Bronchial epithelial cell (primary cell): ENCODE results near the gene ARHGAP42. TPM values are rescaled to one million over a fixed set of nuclear protein-coding genes. Genes with fewer than 3 reads are reported as not detected.

ENCODE experiments used
- DNase-seq: peaks from one replicate; pipeline ENCODE4 v3.0.0-alpha.2; 2010; ENCODE audit warnings: low read depth
- FAIRE-seq: peaks from 2 replicates; lab custom pipeline; 2011; peaks lifted over from hg19 to GRCh38; lab: Jason Lieb, UNC
- H3K27me3 ChIP-seq: 2 replicates; pipeline ENCODE4 v1.5.1; 2011; ENCODE audit warnings: low read length; ENCODE audit not compliant: control insufficient read depth, insufficient read depth
- H3K36me3 ChIP-seq: 2 replicates; pipeline ENCODE4 v1.5.1; 2011; ENCODE audit warnings: low read length; ENCODE audit not compliant: control insufficient read depth, insufficient read depth
- H3K4me3 ChIP-seq: 2 replicates; pipeline ENCODE4 v1.5.1; 2011; ENCODE audit warnings: mild to moderate bottlenecking, low read depth, low read length, control low read depth
- CTCF ChIP-seq: IDR thresholded peaks from 2 replicates; pipeline ENCODE4 v1.5.1; 2011; ENCODE audit warnings: mild to moderate bottlenecking, moderate library complexity, low read length, control low read depth, inconsistent platforms; ENCODE audit not compliant: insufficient read depth, severe bottlenecking
- total RNA-seq: library from RNA; depleted of rRNA; stranded (reverse); fragments of >200 nt; gene quantifications from 2 replicates; pipeline ENCODE4 v1.2.1, GENCODE V29; 2014

Gene ARHGAP42
- total RNA-seq, 1 donor from 2014 or later, result 5.3 TPM

GRCh38 chr11:100667449-100667848 is 19.6 kb upstream of the ARHGAP42 start:
- H3K4me3 ChIP-seq, result no peak overlapping the region
- no peak for DNase-seq
- no peaks in the 10 kb centered on the region for H3K27me3 ChIP-seq
- no peak for TF ChIP-seq CTCF
- no peak for FAIRE-seq
- no peaks in the 10 kb centered on the region for H3K36me3 ChIP-seq

DNA sequence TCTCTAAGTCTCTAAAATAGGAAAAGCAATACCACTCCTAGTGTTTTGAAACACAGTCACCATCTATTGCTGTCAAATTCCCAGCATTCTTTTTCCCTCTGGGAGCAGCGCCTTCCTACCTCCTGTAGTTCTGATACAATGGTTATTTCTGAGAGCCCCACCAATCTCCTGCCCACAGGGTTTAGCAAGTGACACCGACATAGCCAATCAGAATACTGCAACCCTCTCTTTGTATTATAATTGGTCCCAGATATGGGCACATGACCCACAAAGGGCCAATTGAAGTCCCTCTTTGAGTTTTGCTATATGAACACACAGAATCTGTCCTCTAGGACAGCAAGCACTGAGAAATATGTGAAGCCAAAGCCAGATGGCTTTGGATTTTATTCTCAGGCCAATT is 16.9 kb upstream of the ARHGAP42 start:
- Histone ChIP-seq H3K36me3 (no peaks in the 10 kb centered on the region), H3K27me3 (no peaks in the 10 kb centered on the region), H3K4me3 (no peak overlapping the region)
- FAIRE-seq (no peak), DNase-seq (no peak)
- TF ChIP-seq CTCF, result no peak

- Histone ChIP-seq H3K27me3 (no peaks in the 10 kb centered on the region), H3K36me3 (no peaks in the 10 kb centered on the region), H3K4me3 (no peak overlapping the region)
- DNase-seq (no peak), FAIRE-seq (no peak)
- TF ChIP-seq CTCF, result no peak
Measured at GRCh38 chr11:100671471-100671870, 15.6 kb upstream of the ARHGAP42 start.

- H3K4me3 ChIP-seq, result no peak overlapping the region
- no peak for FAIRE-seq
- no peaks in the 10 kb centered on the region for H3K27me3 ChIP-seq
- no peaks in the 10 kb centered on the region for H3K36me3 ChIP-seq
- no peak for DNase-seq
- no peak for TF ChIP-seq CTCF
Measured at GRCh38 chr11:100672498-100673033, 14.5 kb upstream of the ARHGAP42 start.

GRCh38 chr11:100673063-100673462 is 14.0 kb upstream of the ARHGAP42 start:
- no peak for TF ChIP-seq CTCF
- FAIRE-seq (no peak), DNase-seq (no peak)
- H3K4me3 ChIP-seq, result no peak overlapping the region
- H3K36me3 ChIP-seq, result no peaks in the 10 kb centered on the region
- H3K27me3 ChIP-seq, result no peaks in the 10 kb centered on the region

- no peak for TF ChIP-seq CTCF
- Histone ChIP-seq H3K27me3 (no peaks in the 10 kb centered on the region), H3K4me3 (no peak overlapping the region), H3K36me3 (no peaks in the 10 kb centered on the region)
- no peak for DNase-seq
- FAIRE-seq, result no peak
Measured at GRCh38 chr11:100674212-100674611, 12.9 kb upstream of the ARHGAP42 start.
